Neural cell (in vitro differentiated cells): ENCODE data around the gene CTXND1.

Source experiments
- CTCF ChIP-seq: fragments of 450-650 bp; IDR thresholded peaks from 2 replicates; pipeline ENCODE4 v1.5.1; 2014; ENCODE audit warnings: antibody characterized with exemption, mild to moderate bottlenecking, moderate library complexity; ENCODE audit not compliant: poor library complexity, severe bottlenecking
- EZH2 ChIP-seq: fragments of 200-600, 300-800 bp; shearing (Covaris generic), sonication (generic); IDR thresholded peaks from 2 replicates; pipeline ENCODE4 v1.6.1; 2014; ENCODE audit warnings: antibody characterized with exemption, low read length, borderline replicate concordance, mild to moderate bottlenecking; ENCODE audit not compliant: insufficient read depth, poor library complexity, severe bottlenecking
- RAD21 ChIP-seq: fragments of 450-650 bp; conservative IDR thresholded peaks from 2 replicates; pipeline ENCODE4 v1.6.1; 2014; ENCODE audit warnings: antibody characterized with exemption, mild to moderate bottlenecking, moderate library complexity
- REST ChIP-seq: IDR thresholded peaks from 2 replicates; pipeline ENCODE4 v1.6.1; 2012; ENCODE audit warnings: borderline replicate concordance

- TF ChIP-seq CTCF (no peak), REST (no peak), EZH2 (no peak), RAD21 (no peak)
These were observed 48.6 kb downstream of the CTXND1 start for GRCh38 chr15:80203361-80203885.
